SKM-1 (cell line): Measurements from ENCODE around the gene NHP2.
"Not testable (repeated sequence)": the region's sequence is repeated elsewhere in the genome, so short reads cannot be mapped to it uniquely, and the experiment has no call there.

Source experiments
- DNase-seq: peaks from one replicate; lab custom pipeline; 2025; ENCODE audit not compliant: unreplicated experiment; lab: John Stamatoyannopoulos, UW

The NHP2 gene

DNA sequence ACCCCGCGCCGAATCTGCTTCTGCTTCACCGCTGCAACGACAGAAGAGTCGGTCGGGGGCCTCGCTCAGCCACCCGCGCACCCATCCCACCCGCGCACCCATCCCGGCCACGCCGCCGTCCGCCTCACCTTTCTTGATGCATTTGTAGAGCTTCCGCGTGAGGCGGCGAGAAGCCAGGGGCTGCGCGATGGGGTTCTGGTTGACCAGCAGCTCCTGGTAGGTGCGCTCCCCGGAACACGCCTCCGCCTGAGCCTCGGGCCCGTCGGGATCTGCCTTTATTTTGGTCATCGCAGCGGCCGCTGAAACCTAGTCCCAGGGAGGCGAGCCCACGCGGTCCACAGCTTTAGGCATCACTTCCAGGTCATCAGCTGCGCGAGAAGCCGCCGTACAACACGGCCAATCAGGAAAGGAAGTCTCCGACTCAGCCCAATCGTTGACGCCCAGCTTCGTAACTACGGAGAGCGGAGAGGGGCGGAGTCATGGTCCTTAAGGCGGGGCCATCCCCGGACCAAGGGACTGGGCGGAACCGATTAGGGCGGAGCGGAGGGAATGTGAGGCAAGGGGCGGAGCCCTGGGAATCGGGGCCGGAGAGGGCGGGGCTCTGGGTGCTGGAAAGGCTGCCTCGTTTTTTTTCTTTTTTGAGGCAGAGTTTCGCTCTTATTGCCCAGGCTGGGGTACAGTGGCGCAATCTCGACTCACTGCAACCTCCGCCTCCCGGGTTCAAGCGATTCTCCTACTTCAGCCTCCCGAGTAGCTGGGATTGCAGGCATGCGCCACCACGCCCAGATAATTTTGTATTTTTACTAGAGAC lies at the start of gene NHP2:
Gene NHP2 (minus strand): TSS at position 356 of the 811 bp plus-strand sequence. CDS start 68 bp downstream, at position 288.
- DNase-seq = peak; percentile 97

DNA sequence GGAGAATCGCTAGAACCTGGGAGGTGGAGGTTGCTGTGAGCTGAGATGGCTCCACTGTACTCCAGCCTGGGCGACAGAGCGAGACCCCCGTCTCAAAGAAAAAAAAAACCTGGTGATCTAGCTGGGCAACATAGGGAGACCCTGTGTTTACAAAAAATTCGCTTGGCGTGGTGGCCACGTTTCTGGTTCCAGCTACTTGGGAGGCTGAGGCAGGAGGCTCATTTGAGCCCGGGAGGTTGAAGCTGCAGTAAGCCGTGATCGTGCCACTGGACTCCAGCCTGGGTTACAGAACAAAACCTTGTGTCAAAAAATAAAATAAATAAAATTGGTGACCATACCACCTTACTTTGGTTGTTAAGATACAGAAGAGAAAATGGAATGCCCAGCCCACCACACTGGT lies 48.9 kb upstream of the NHP2 start:
- no peak for DNase-seq

- DNase-seq = no peak
These were observed 48.2 kb upstream of the NHP2 start for GRCh38 chr5:178201927-178202235.

DNA sequence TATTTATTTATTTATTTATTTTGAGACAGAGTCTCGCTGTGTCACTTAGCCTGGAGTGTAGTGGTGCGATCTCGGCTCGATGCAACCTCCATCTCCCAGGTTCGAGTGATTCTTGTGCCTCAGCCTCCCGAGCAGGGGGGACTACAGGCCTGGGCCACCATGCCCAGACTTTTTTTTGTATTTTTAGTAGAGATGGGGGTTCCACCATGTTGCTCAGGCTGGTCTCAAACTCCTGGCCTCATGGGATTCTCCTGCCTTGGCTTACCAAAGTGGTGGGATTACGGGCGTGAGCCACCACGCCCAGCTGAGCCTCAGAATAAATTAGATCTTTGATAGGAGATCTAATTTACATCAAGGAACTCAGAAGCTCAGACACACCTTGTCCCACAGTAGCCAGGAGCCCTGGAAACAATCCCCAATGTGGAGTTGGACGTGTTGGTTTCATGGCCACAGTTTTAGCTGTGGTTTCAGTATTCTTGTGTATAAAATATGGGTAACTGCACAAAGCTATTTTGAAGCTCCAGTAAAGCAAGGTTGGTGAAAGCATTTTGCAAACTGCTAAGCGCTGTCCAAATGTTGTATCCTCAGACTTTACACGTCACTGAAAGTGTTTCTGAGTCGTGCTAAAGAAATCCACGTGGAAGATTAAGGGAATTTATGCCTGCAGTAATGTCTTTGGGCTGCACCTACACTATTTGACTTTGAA lies 47.7 kb upstream of the NHP2 start:
- DNase-seq = no peak

- DNase-seq = no peak
These were observed 46.1 kb upstream of the NHP2 start for GRCh38 chr5:178199581-178200434.

DNA sequence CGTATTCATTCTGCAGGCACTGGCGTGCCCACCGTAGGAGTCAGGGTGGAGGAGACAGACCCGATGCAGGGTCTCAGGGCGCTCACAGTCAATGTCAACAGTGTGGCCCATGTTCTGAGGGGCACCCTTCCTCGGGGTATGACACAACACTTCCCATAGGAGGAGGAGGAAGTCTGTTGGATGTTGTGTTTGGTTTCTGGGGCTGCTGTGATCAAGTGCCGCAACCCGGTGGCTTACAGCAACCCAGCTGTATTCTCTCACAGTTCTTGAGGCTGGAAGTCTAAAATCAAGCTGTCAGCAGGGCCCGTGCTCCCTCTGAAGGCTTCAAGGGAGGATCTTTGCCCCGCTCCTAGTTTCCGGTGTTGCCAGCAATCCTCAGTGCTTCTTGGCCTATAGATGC lies 45.0 kb upstream of the NHP2 start:
- no peak for DNase-seq

- not testable (repeated sequence) for DNase-seq
These were observed 44.5 kb upstream of the NHP2 start for GRCh38 chr5:178198151-178198550.

GRCh38 chr5:178196986-178197385 lies 43.3 kb upstream of the NHP2 start:
- no peak for DNase-seq

- DNase-seq = no peak
These were observed 42.7 kb upstream of the NHP2 start for GRCh38 chr5:178196281-178196812.

GRCh38 chr5:178194026-178194425 lies 40.3 kb upstream of the NHP2 start:
- DNase-seq = no peak

GRCh38 chr5:178193251-178193809 lies 39.6 kb upstream of the NHP2 start:
- DNase-seq = no peak

DNA sequence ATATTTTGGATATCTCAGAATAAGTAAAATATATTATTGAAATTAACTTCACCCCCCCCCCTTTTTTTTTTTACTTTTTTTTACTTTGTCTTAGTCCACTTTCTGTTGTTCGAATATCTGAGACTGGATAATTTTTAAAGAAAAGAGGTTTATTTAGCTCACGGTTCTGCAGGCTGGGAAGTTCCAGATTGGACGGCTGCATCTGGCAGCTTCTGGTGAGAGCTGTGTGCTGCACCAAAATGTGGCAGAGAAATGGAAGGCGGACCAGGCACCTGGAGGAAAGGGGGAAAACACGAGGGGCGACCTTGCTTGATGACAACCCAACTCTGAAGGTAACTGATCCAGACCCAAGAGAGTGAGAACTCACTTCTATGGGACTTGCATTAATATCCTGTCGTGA lies 39.1 kb upstream of the NHP2 start:
- no peak for DNase-seq

GRCh38 chr5:178192244-178192643 lies 38.6 kb upstream of the NHP2 start:
- no peak for DNase-seq

- no peak for DNase-seq
These were observed 38.0 kb upstream of the NHP2 start for GRCh38 chr5:178191661-178192060.

DNA sequence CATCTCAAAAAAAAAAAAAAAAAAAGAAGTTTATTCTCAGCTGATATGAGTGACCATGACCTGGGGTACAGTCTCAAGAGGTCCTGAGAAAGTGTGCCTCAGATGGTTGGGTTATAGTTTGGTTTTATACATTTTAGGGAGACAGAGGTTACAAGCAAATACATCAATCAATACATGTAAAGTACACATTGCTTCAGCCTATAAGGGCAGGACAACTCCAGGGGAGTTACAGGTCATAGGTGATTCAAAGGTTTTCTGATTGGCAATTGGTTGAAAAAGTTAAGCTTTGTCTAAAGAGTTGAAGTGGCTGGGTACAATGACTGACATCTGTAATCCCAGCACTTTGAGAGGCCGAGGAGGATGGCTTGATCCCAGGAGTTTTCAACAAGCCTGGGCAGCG lies 35.7 kb upstream of the NHP2 start:
- no peak for DNase-seq

DNA sequence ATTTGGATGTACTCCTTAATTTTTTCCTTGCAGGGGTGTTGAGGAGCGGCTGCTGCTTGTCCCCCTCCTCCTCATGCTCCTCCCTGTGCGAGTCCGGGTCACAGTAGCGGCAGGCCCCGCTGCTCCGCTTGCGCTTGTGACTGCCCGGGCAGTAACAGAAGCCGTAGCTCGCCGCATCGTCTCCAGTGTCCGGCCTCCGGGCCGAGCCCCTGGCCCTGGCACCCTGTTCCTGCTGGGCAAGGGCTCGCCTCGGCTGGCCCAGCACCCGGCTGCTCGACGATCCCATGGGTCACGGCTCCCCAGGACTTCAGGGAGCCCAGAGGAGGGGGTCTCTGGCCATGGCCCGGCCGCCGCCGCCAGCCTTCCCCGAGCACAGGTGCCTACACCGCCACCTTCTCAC lies 33.3 kb upstream of the NHP2 start, which contains the start of gene GMCL2:
Gene GMCL2 (minus strand): TSS at position 358 of the 400 bp plus-strand sequence. CDS start 72 bp downstream, at position 286.
- DNase-seq = no peak

- no peak for DNase-seq
These were observed 32.7 kb upstream of the NHP2 start for GRCh38 chr5:178186427-178186826.

GRCh38 chr5:178182158-178182876 lies 28.6 kb upstream of the NHP2 start:
- DNase-seq = peak; percentile 83

DNA sequence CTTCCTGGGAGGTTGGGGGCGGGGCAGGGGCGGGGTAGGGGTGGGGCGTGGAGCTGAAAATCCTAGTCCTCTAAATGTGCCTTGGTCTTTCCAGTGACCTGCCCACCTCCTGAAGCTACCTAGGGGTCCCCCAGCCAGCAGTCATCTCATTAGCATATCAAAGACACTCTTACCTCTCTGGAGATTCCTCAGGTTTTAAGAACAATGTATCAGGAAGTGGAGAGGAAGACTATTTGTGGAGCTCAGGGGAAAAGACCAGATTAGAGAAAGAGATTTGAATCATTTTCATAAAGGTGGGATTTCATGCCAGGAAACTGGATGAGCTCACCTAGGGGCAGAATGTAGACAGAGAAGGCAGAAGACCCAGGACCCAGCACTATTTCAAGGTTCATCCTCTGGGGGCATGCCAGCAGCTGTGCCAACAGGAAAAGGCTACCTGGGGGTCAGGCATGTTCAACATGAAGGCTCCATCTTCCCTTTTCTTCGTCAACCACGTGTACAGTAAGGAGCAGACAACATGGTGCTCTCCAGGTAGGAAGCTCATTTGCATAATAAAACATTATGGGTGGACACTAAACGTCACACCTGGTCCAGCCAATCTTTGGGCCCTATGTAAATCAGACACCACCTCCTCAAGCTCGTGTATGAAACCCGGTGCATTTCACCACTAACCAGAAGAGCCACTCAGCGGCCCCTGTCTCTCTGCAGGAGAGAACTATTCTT lies 26.6 kb upstream of the NHP2 start:
- no peak for DNase-seq

GRCh38 chr5:178177569-178177968 lies 23.9 kb upstream of the NHP2 start:
- DNase-seq = no peak
